PFSK-1 (cell line): Measurements from ENCODE around the gene TPM3.

ENCODE experiments used
- FOXP2 ChIP-seq: optimal IDR thresholded peaks from 2 replicates; pipeline ENCODE3; 2011; ENCODE audit warnings: borderline replicate concordance, control low read depth, inconsistent platforms; ENCODE audit not compliant: insufficient read depth; ENCODE audit errors: extremely low read length, extremely low read depth
- POLR2AphosphoS5 ChIP-seq: IDR thresholded peaks from 2 replicates; pipeline ENCODE4 v1.6.1; 2012; ENCODE audit warnings: low read depth, mild to moderate bottlenecking, control low read depth, low read length, moderate library complexity
- SIN3A ChIP-seq: IDR thresholded peaks from 2 replicates; pipeline ENCODE4 v1.6.1; 2012; ENCODE audit warnings: mild to moderate bottlenecking, low read length, moderate library complexity, borderline replicate concordance; ENCODE audit not compliant: insufficient read depth
- TAF1 ChIP-seq: IDR thresholded peaks from 2 replicates; pipeline ENCODE4 v1.6.1; 2012; ENCODE audit warnings: low read length, control low read depth, borderline replicate concordance; ENCODE audit not compliant: insufficient read depth
- TF ChIP-seq, protein P1 (sequence below), 2 experiments: IDR thresholded peaks; 2 replicates each; pipeline versions ENCODE4 v1.6.1 to v1.8.0; 2011 to 2012; ENCODE audit warnings: low read depth in 2 of 2, low read length in 2 of 2, control low read depth in 1 of 2, inconsistent platforms in 1 of 2, mild to moderate bottlenecking in 1 of 2, moderate library complexity in 1 of 2; ENCODE audit not compliant: insufficient read depth in 1 of 2

The TPM3 gene

DNA sequence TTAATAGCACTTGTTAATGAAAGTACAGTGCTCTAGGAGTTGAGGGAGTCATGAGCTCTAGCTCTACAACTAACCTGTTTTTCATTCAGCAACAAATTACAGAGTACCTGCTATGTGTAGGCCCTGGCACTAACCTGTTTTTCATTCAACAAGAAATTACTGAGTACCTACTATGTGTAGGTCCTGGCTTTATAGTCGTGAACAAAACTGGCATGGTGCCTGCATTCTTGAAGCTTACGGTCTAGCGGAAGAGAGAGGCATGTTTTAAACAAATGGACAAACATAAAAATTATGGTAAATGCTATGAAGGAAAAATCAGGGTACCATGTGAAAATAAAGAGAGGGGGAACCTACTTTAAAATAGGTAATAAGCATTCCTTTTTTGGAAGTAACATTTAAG is 26.6 kb upstream of the TPM3 start:
- TF ChIP-seq POLR2AphosphoS5, result no peak
- no peak for TF ChIP-seq SIN3A
- TF ChIP-seq TAF1, result no peak
- TF ChIP-seq, protein P1, sequence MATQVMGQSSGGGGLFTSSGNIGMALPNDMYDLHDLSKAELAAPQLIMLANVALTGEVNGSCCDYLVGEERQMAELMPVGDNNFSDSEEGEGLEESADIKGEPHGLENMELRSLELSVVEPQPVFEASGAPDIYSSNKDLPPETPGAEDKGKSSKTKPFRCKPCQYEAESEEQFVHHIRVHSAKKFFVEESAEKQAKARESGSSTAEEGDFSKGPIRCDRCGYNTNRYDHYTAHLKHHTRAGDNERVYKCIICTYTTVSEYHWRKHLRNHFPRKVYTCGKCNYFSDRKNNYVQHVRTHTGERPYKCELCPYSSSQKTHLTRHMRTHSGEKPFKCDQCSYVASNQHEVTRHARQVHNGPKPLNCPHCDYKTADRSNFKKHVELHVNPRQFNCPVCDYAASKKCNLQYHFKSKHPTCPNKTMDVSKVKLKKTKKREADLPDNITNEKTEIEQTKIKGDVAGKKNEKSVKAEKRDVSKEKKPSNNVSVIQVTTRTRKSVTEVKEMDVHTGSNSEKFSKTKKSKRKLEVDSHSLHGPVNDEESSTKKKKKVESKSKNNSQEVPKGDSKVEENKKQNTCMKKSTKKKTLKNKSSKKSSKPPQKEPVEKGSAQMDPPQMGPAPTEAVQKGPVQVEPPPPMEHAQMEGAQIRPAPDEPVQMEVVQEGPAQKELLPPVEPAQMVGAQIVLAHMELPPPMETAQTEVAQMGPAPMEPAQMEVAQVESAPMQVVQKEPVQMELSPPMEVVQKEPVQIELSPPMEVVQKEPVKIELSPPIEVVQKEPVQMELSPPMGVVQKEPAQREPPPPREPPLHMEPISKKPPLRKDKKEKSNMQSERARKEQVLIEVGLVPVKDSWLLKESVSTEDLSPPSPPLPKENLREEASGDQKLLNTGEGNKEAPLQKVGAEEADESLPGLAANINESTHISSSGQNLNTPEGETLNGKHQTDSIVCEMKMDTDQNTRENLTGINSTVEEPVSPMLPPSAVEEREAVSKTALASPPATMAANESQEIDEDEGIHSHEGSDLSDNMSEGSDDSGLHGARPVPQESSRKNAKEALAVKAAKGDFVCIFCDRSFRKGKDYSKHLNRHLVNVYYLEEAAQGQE (IDR thresholded peaks at IDR 0.05; ENCODE audit: insufficient read depth in 1 of 2, low read depth in 2 of 2, low read length in 2 of 2), result no peak
- TF ChIP-seq FOXP2, result no peak

DNA sequence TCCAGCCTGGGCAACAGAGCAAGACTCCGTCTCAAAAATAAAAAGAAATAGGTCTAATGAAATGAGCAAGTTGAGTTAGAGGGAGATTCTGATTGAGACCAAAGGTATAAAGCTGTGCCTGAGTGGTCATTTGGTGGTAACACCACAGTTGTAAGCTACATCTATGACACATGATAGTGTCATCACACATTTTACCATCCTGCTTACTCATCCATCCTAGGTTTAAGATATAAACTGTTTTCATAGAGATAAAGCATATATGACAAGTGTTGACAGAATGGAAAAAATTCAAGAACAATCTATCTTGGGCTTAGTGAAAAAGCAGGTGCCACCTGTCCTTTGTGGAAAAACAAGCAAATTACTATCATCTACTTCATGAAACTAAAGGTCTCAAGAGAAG is 21.4 kb upstream of the TPM3 start:
- no peak for TF ChIP-seq POLR2AphosphoS5
- no peak for TF ChIP-seq TAF1
- TF ChIP-seq, protein P1 (IDR thresholded peaks at IDR 0.05; ENCODE audit: insufficient read depth in 1 of 2, low read depth in 2 of 2, low read length in 2 of 2), result no peak
- TF ChIP-seq SIN3A, result no peak
- no peak for TF ChIP-seq FOXP2

DNA sequence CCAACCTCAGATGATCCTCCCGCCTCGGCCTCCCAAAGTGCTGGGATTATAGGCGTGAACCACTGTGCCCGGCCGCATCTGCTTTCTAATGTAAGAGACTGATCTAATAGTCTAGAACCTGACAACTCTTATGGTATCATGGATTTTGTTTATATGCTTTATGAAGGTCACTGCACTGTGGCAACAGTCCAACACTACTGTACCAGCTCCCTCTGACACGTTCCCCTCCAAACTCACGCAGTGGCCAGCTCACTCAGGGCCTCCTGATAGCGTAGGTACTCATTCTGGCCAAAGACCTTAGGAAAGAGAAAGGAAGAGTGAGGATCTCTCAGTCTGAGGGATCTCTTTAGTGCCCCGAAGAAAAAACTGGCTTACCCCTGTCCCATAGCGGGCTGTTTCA is 20.2 kb upstream of the TPM3 start:
- TF ChIP-seq POLR2AphosphoS5 (no peak), TAF1 (no peak), FOXP2 (no peak)
- TF ChIP-seq, protein P1 (IDR thresholded peaks at IDR 0.05; ENCODE audit: insufficient read depth in 1 of 2, low read depth in 2 of 2, low read length in 2 of 2), result no peak

DNA sequence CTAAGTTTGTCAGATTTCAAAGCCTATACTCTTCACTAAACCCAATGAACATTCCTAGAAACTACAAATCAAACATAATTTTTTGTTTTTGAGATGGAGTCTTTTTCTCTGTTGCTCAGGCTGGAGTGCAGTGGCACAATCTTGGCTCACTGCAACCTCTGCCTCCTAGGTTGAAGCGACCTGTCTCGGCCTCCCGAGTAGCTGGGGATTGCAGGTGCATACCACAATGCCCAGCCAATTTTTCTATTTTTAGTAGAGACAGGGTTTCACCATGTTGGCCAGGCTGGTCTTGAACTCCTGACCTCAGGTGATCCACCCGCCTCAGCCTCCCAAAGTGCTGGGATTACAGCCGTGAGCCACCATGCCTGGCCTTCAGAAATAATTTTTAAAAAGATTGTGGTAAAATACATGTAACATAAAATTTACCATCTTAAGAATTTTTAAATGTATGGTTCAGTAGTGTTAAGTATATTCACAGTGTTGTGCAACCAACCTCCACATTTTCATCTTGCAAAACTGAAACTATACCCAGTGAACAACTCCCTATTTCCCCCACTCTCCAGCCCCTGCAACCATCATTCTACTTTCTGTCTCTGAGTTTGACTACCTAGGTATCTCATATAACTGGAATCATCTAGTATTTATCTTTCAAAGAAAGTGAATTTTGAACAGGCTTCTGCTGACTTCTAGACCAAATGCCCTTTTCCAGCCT is 16.9 kb upstream of the TPM3 start:
- no peak for TF ChIP-seq SIN3A
- TF ChIP-seq TAF1, result no peak
- TF ChIP-seq POLR2AphosphoS5, result no peak
- TF ChIP-seq, protein P1 (IDR thresholded peaks at IDR 0.05; ENCODE audit: insufficient read depth in 1 of 2, low read depth in 2 of 2, low read length in 2 of 2), result no peak
- no peak for TF ChIP-seq FOXP2

- no peak for TF ChIP-seq TAF1
- TF ChIP-seq, protein P1 (IDR thresholded peaks at IDR 0.05; ENCODE audit: insufficient read depth in 1 of 2, low read depth in 2 of 2, low read length in 2 of 2), result no peak
- TF ChIP-seq FOXP2, result no peak
- TF ChIP-seq POLR2AphosphoS5, result no peak
- TF ChIP-seq SIN3A, result no peak
Measured at GRCh38 chr1:154207262-154207661, 15.4 kb upstream of the TPM3 start.
